Gastrocnemius medialis (tissue), 4 donors: ENCODE data around the gene CORO2B. TPM values are rescaled to one million over a fixed set of nuclear protein-coding genes. Genes with fewer than 3 reads are reported as not detected.

Experiments used
- ATAC-seq, 2 donors: fragments of 150-250 bp; one replicate each; pipeline ENCODE4 v1.9.1; 2016
- DNase-seq, 2 donors: peaks; one replicate each; pipeline ENCODE4 v3.0.0-alpha.2; 2019
- H3K27ac ChIP-seq, 4 donors: fragments of 200-600 bp; sonication (generic); 1 replicate in 1 of 4; 2 replicates in 3 of 4; pipeline ENCODE4 v1.5.1; 2016 to 2018; ENCODE audit warnings: mild to moderate bottlenecking in 2 of 4, moderate library complexity in 1 of 4
- H3K27me3 ChIP-seq, 3 donors: fragments of 200-600 bp; sonication (generic) in 2 of 3; 1 replicate in 1 of 3; 2 replicates in 2 of 3; pipeline versions ENCODE4 v1.5.1 to v1.6.0; 2016 to 2019; ENCODE audit warnings: mild to moderate bottlenecking in 1 of 3, moderate library complexity in 1 of 3
- H3K36me3 ChIP-seq, 2 donors: fragments of 200-600 bp; sonication (generic) in 1 of 2; one replicate each; pipeline ENCODE4 v1.5.1; 2017 to 2018
- H3K4me1 ChIP-seq, 2 donors: fragments of 200-600 bp; sonication (generic) in 1 of 2; one replicate each; pipeline ENCODE4 v1.5.1; 2016 to 2017; ENCODE audit warnings: mild to moderate bottlenecking in 2 of 2
- H3K4me3 ChIP-seq, 4 donors: fragments of 200-600 bp; sonication (generic) in 3 of 4; 1 replicate in 1 of 4; 2 replicates in 3 of 4; pipeline ENCODE4 v1.5.1; 2016 to 2019; ENCODE audit warnings: mild to moderate bottlenecking in 2 of 4
- H3K9me3 ChIP-seq, 3 donors: fragments of 200-600 bp; sonication (generic) in 2 of 3; 1 replicate in 1 of 3; 2 replicates in 2 of 3; pipeline ENCODE4 v1.5.1; 2016 to 2019
- POLR2A ChIP-seq, 2 donors: fragments of 450-650 bp; IDR thresholded peaks; one replicate each; pipeline ENCODE4 v1.6.1; 2017; ENCODE audit warnings: antibody characterized with exemption in 2 of 2, mild to moderate bottlenecking in 2 of 2, moderate library complexity in 2 of 2
- in situ Hi-C, 4 donors: fragments of 200-750 bp; cut with MboI; loops; one replicate each; pipeline versions ENCODE4 v1.15.0 to v1.8.0; 2017; ENCODE audit warnings: low sequenced_read_pairs in 4 of 4
- intact Hi-C: fragments of 100-400 bp; cut with DNase I; formaldehyde crosslinking; loops from one replicate; pipeline ENCODE4 v1.15.1; 2023; ENCODE audit warnings: low total_unique reads
- total RNA-seq, 4 donors: library from RNA; depleted of rRNA; stranded (reverse); fragments of >200 nt; gene quantifications; one replicate each; pipeline versions ENCODE4 v1.1.0 to v1.2.3, GENCODE V29; 2016
- TF ChIP-seq, protein P1 (sequence below), 5 experiments: fragments of 450-650 bp in 3 of 5; fragments of 200-600 bp in 2 of 5; sonication (generic) in 2 of 5; IDR thresholded peaks in 4 of 5; conservative IDR thresholded peaks in 1 of 5; 1 replicate in 4 of 5; 2 replicates in 1 of 5; pipeline ENCODE4 v1.5.1; 2016 to 2019; ENCODE audit warnings: antibody characterized with exemption in 5 of 5, mild to moderate bottlenecking in 3 of 5, moderate library complexity in 3 of 5

CORO2B gene
- total RNA-seq, 4 donors from 2014 or later: 1.5 to 2.2 (median 1.8) TPM

DNA sequence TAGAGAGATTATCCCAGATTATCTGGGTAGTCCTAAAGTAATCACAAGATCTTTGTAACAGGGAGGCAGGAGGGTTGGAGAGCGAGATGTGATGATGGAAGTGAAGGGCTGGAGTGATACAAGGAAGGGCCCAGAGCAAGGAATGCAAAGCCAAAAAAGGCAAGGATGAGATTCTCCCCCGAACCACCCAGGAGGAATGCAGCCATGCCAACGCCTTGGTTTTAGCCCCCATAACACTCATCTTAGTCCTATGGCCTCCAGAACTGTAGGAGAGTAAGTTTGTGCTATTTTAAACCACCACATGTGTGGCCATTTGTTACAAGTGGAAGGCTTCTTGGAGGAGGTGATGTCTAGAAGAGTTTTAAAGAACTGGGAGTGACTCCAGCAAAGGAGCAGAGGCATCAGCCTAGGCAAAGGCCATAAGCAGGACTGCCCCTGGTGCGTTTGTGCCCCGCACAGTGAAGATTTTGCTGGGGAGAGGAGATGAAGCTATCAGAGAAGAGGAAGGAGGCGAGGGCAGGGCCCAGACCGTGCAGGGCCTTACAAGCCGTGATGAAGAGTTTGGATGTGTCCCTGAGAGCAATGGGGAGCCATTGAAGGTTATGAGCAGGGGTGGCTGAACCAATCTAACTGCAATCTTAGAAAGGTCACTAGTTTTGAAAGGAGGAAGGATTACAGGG, 25.3 kb upstream of the CORO2B start:
- no peak for DNase-seq
- in situ Hi-C loops: loop anchor here (5.0 to 10.0 kb wide), 4 partner anchors 121 to 324 kb away; no protein-coding TSS in a partner anchor
- Histone ChIP-seq H3K9me3 (no peaks in the 10 kb centered on the region), H3K4me1 (no peaks in the 10 kb centered on the region), H3K36me3 (no peaks in the 10 kb centered on the region), H3K27me3 (peaks cover 0 to 3% (median 0%) of the 10 kb centered on the region in 3 donors), H3K27ac (no peak overlapping the region), H3K4me3 (no peak overlapping the region)
- TF ChIP-seq POLR2A (IDR thresholded peaks at IDR 0.05): no peak
- TF ChIP-seq, protein P1, sequence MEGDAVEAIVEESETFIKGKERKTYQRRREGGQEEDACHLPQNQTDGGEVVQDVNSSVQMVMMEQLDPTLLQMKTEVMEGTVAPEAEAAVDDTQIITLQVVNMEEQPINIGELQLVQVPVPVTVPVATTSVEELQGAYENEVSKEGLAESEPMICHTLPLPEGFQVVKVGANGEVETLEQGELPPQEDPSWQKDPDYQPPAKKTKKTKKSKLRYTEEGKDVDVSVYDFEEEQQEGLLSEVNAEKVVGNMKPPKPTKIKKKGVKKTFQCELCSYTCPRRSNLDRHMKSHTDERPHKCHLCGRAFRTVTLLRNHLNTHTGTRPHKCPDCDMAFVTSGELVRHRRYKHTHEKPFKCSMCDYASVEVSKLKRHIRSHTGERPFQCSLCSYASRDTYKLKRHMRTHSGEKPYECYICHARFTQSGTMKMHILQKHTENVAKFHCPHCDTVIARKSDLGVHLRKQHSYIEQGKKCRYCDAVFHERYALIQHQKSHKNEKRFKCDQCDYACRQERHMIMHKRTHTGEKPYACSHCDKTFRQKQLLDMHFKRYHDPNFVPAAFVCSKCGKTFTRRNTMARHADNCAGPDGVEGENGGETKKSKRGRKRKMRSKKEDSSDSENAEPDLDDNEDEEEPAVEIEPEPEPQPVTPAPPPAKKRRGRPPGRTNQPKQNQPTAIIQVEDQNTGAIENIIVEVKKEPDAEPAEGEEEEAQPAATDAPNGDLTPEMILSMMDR (IDR thresholded peaks at IDR 0.05 in 4 of 5, conservative IDR thresholded peaks at IDR 0.05 in 1 of 5): no peak
- no peak for ATAC-seq
- intact Hi-C loops: loop anchor here (5.0 kb wide), 3 partner anchors 119 to 374 kb away; no protein-coding TSS in a partner anchor

DNA sequence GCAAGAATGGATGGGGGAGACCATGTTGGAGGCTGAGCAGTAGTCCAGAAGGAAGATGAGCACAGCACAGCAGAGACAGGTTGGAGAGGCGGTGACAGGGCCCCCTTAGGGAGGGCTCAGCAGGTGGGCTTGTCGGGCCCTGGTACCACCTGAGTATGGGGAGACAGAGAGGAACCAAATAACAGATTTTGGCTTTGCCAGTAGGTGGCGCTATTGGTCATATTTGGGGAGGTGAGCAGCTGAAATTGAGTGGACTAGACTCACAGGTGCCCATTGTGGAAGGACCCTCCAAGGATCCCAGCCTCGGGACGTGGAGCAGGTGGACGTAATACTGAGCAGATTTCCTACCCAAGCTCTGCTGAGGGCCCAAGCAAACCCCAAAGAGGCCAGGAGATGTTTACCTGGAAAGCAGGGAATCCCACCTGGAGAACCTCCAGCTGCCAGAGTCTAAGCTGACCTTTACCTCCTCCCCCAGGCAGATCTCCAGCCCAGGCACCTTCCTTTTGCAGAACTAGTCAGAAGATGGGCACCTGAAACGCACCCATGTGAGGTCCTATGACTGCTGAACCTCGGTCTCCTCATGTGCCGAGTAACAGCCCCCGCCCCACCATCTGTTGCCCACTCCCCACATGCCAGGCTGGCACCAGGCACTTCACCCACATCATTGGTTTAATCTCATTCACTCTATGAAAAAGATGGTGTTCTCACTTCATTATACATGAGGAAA, 24.6 kb upstream of the CORO2B start:
- TF ChIP-seq POLR2A (IDR thresholded peaks at IDR 0.05): no peak
- TF ChIP-seq, protein P1 (IDR thresholded peaks at IDR 0.05 in 4 of 5, conservative IDR thresholded peaks at IDR 0.05 in 1 of 5): peak; percentile 20 to 77 (median 74)
- DNase-seq (peak; percentile 17 to 25), ATAC-seq (no peak)
- Histone ChIP-seq H3K36me3 (no peaks in the 10 kb centered on the region), H3K4me3 (no peak overlapping the region), H3K27ac (no peak overlapping the region), H3K4me1 (no peaks in the 10 kb centered on the region), H3K27me3 (peaks cover 0 to 3% (median 0%) of the 10 kb centered on the region in 3 donors), H3K9me3 (no peaks in the 10 kb centered on the region)
- in situ Hi-C loops (loop anchor here (5.0 to 10.0 kb wide), 4 partner anchors 121 to 323 kb away; no protein-coding TSS in a partner anchor), intact Hi-C loops (loop anchor here (5.0 kb wide), 3 partner anchors 118 to 373 kb away; no protein-coding TSS in a partner anchor)

DNA sequence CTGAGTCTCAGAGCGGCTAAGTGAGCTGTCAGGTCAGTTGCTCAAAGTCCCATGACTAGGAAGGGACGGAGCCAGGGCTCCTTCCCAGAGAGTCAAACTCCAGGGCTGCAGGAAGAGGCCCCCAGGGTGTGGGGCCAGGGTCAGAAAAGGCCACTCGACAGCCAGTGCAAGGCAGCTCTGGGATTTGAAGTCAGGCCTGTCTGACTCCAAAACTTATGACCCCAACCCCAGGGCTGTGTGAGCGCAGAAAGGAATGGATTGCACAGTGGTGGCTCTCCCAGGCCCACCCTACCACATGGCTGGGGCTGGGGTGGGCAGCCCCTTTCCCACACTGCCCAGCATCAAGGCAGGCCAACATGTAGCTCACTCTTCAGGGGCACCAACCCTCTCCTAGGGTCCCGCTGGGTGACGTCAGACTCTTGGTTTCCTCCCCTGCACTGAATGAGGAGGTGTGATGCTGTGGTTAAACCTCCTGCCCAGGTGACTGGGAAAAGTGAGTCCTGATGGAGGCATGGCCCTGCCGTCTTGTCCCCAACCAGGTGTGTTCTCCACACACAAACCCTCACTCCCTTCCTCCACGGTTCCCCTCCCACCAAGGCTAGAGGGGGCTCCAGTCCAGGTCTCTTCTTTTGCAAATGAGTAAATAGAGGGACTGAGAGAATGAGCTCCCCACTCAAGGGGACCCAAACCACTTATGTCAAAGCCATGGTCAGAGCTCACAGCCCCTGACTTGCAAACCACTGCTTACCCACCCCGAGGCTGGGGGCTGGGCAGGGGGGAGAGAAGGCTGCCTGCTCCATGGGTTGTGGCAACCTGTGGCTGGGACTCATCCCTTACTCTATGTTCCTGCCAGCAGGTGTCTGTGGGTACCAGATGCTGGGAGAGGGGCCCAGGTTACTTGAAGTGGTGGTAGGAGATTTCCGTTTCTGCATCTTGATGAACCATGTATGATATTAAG, 23.8 kb upstream of the CORO2B start:
- Histone ChIP-seq H3K9me3 (no peaks in the 10 kb centered on the region), H3K36me3 (no peaks in the 10 kb centered on the region), H3K27me3 (peaks cover 0 to 3% (median 3%) of the 10 kb centered on the region in 3 donors), H3K4me1 (peaks cover 0 to 4% of the 10 kb centered on the region in 2 donors), H3K27ac (no peak overlapping the region), H3K4me3 (no peak overlapping the region)
- DNase-seq (no peak), ATAC-seq (no peak)
- in situ Hi-C loops (loop anchor here (5.0 to 10.0 kb wide), 5 partner anchors 117 to 322 kb away; no protein-coding TSS in a partner anchor), intact Hi-C loops (loop anchor here (5.0 kb wide), 3 partner anchors 117 to 372 kb away; no protein-coding TSS in a partner anchor)
- TF ChIP-seq, protein P1 (IDR thresholded peaks at IDR 0.05 in 4 of 5, conservative IDR thresholded peaks at IDR 0.05 in 1 of 5): no peak
- TF ChIP-seq POLR2A (IDR thresholded peaks at IDR 0.05): no peak

DNA sequence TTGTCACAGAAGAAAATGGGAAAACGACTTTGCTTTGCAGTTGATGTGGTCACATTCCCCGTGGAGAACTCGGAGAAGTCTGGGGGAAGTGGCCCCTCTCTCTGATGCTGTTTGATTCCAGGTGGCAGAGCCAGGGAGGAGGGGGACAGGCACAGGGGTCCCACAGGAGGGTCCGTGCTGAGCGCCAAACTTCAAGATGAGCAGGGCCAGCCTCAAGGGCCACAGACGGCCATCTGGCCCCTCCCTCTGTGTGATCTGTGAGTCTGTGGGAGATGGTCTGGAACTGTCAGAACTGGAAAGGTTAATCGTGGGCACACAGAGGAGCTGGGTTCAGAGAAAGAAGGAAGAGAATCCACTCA, 23.1 kb upstream of the CORO2B start:
- H3K27me3 ChIP-seq: peaks cover 0 to 4% (median 3%) of the 10 kb centered on the region in 3 donors
- H3K4me1 ChIP-seq: peaks cover 0 to 4% of the 10 kb centered on the region in 2 donors
- H3K27ac ChIP-seq: no peak overlapping the region
- no peak for TF ChIP-seq POLR2A (IDR thresholded peaks at IDR 0.05)
- TF ChIP-seq, protein P1 (IDR thresholded peaks at IDR 0.05 in 4 of 5, conservative IDR thresholded peaks at IDR 0.05 in 1 of 5): no peak
- no peaks in the 10 kb centered on the region for H3K36me3 ChIP-seq
- in situ Hi-C loops: loop anchor here in 2 of 4 donors (5.0 to 10.0 kb wide), 3 partner anchors 117 to 319 kb away; no protein-coding TSS in a partner anchor
- intact Hi-C loops: no loop called here
- no peak for ATAC-seq
- H3K4me3 ChIP-seq: no peak overlapping the region
- DNase-seq: no peak
- H3K9me3 ChIP-seq: no peaks in the 10 kb centered on the region
